Measurements from ENCODE around the gene EPOP. TPM values are rescaled to one million over a fixed set of nuclear protein-coding genes. Genes with fewer than 3 reads are reported as not detected.

EPOP gene
- total and polyA plus RNA-seq, 4 donors = 0.32 to 1.9 (median 1.1) TPM

GRCh38 chr17:38632334-38632733, 42.4 kb downstream of the EPOP start:
- Histone ChIP-seq H3K9me3 (ENCODE audit: control insufficient read depth in 4 of 4, low read length in 3 of 4) (no peaks in the 10 kb centered on the region), H3K36me3 (ENCODE audit: control insufficient read depth in 4 of 4, insufficient read depth in 3 of 4, low read depth in 1 of 4, low read length in 3 of 4) (no peaks in the 10 kb centered on the region), H3K4me1 (ENCODE audit: control insufficient read depth in 4 of 4, insufficient read depth in 4 of 4, low read length in 3 of 4) (no peaks in the 10 kb centered on the region), H3K9ac (ENCODE audit: low read depth in 1 of 2, low read length in 2 of 2) (no peak overlapping the region), H3K27me3 (ENCODE audit: control insufficient read depth in 4 of 4, insufficient read depth in 4 of 4, low read length in 3 of 4) (no peaks in the 10 kb centered on the region), H3K4me3 (ENCODE audit: low read depth in 1 of 3, low read length in 3 of 3) (no peak overlapping the region), H3K27ac (ENCODE audit: low read depth in 1 of 2, low read length in 2 of 2) (no peak overlapping the region)
- no peak for TF ChIP-seq YY1 (IDR thresholded peaks at IDR 0.05)
- TF ChIP-seq GABPA (IDR thresholded peaks at IDR 0.05 in 1 of 2, conservative IDR thresholded peaks at IDR 0.05 in 1 of 2) = no peak
- TF ChIP-seq REST (IDR thresholded peaks at IDR 0.05) = no peak
- TF ChIP-seq EGR1 (IDR thresholded peaks at IDR 0.05; ENCODE audit: low read depth in 2 of 2) = no peak
- TF ChIP-seq JUND (IDR thresholded peaks at IDR 0.05) = no peak
- DNase-seq (ENCODE audit: low spot score) = no peak
- WGBS = 73% methylated on average over 6 of the region's 6 CpGs

GRCh38 chr17:38628441-38628840, 46.3 kb downstream of the EPOP start:
- Histone ChIP-seq H3K36me3 (ENCODE audit: control insufficient read depth in 4 of 4, insufficient read depth in 3 of 4, low read depth in 1 of 4, low read length in 3 of 4) (no peaks in the 10 kb centered on the region), H3K9me3 (ENCODE audit: control insufficient read depth in 4 of 4, low read length in 3 of 4) (no peaks in the 10 kb centered on the region), H3K4me3 (ENCODE audit: low read depth in 1 of 3, low read length in 3 of 3) (no peak overlapping the region), H3K4me1 (ENCODE audit: control insufficient read depth in 4 of 4, insufficient read depth in 4 of 4, low read length in 3 of 4) (no peaks in the 10 kb centered on the region), H3K27me3 (ENCODE audit: control insufficient read depth in 4 of 4, insufficient read depth in 4 of 4, low read length in 3 of 4) (no peaks in the 10 kb centered on the region), H3K9ac (ENCODE audit: low read depth in 1 of 2, low read length in 2 of 2) (no peak overlapping the region), H3K27ac (ENCODE audit: low read depth in 1 of 2, low read length in 2 of 2) (no peak overlapping the region)
- TF ChIP-seq NR2F2 (IDR thresholded peaks at IDR 0.05) = no peak
- TF ChIP-seq ATF3 (IDR thresholded peaks at IDR 0.05) = no peak
- TF ChIP-seq SP1 (IDR thresholded peaks at IDR 0.05) = no peak
- TF ChIP-seq HNF4A (conservative IDR thresholded peaks at IDR 0.05) = no peak
- TF ChIP-seq YY1 (IDR thresholded peaks at IDR 0.05) = no peak
- no peak for TF ChIP-seq FOXA2 (IDR thresholded peaks at IDR 0.05)
- TF ChIP-seq GABPA (IDR thresholded peaks at IDR 0.05 in 1 of 2, conservative IDR thresholded peaks at IDR 0.05 in 1 of 2) = no peak
- no peak for TF ChIP-seq ZBTB33 (IDR thresholded peaks at IDR 0.05)
- TF ChIP-seq JUND (IDR thresholded peaks at IDR 0.05) = no peak
- TF ChIP-seq MAX (IDR thresholded peaks at IDR 0.05) = no peak
- TF ChIP-seq RXRA (IDR thresholded peaks at IDR 0.05) = no peak
- TF ChIP-seq CTCF (IDR thresholded peaks at IDR 0.05; ENCODE audit: low read depth, low read length, missing input control) = no peak
- TF ChIP-seq REST (IDR thresholded peaks at IDR 0.05) = no peak
- no peak for TF ChIP-seq TAF1 (conservative IDR thresholded peaks at IDR 0.05)
- no peak for TF ChIP-seq EGR1 (IDR thresholded peaks at IDR 0.05; ENCODE audit: low read depth in 2 of 2)
- TF ChIP-seq HNF4G (IDR thresholded peaks at IDR 0.05) = no peak
- no peak for TF ChIP-seq RAD21 (IDR thresholded peaks at IDR 0.05)
- TF ChIP-seq FOXA1 (IDR thresholded peaks at IDR 0.05) = no peak
- 69% methylated on average over 3 of the region's 3 CpGs for WGBS
- no peak for DNase-seq (ENCODE audit: low spot score)
